ENCODE measurements around the gene IFNK.
A peak's percentile ranks its signal among the peaks of the same experiment; 100 is the strongest.

Gene IFNK

GRCh38 chr9:27514551-27514950 lies 9.5 kb upstream of the IFNK start:
- DNase-seq = no peak

DNA sequence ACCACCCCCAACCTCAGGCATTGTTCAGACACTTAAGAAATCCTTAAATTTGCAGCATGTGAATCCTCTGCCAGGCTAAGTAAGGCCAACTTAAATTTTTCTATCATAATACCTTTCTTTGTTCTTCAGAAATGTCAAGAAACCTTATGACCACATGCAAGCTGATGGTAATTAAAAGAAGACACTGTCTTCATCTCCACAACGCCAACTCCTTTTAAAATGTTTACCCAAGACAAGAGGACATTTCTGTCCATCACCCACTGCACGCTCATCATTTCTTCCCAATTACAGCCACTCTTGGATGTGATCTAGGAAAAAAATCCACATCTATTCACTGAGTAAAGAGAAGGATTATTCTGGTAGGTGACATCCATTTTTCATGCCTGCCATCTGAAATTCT lies 6.1 kb upstream of the IFNK start:
- no peak for DNase-seq

DNA sequence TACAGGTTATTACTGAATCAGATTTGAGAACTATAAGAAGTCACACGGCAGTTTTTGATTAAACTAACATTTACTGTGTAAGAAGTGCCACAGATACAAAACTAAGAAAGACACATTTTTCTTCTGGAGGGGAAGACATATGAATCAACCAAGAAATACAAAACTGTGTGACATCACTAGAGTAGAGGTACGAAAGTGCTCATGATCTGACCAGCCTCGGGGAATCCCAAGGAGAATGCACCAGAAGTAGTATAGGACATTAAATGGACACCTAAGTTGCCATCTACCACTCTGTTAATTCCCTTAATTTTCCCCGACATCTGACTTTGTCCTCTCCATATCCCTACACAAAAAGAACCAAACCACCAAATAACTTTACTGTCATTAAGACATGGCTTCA lies 5.3 kb upstream of the IFNK start:
- DNase-seq = no peak

DNA sequence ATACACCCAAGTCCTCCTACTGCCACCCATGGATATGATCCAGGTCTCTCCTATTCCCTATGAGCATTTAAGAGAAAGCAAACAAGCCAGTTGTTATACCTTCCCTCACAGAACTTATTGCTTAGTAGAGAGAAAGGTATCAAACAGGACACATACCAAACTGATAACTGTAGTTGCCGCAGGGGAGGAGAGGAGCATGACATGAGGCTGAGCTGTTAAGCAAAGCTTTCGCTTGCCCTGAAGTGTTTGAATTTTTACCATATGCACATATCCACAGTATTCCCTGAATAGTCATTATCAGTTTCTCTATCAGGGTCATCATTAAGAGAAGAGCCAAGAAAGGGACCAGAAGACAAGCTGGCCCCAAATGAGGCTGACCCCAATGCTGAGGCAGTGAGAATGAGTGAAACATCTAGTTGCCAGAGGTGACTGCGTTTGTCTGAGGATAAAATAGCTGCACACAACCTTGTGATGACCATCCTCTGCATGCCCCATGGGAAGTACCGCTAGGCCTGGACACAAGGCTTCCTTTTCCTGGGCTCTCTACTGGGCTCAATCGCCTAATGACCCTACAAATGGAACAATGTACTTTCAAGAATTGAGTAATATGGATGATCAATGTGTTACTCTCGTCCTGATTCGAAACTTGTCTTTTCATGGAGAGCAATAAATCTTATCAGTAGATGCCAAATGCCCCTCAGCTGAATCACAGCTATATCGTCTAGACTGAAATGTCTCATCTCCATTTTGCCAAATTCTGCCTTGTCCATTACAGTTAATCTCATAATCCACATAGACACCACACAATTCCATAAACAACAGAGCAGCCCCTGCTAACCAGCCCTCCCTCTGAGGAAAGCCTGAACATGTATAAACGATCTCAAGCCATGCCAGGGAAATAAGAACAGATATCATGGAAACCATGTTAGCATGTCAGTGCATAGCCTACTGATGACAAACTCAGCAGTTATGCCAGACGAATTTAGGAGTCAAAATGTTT lies 4.3 kb upstream of the IFNK start:
- DNase-seq = no peak

- no peak for DNase-seq
Measured at GRCh38 chr9:27520986-27521385, 3.1 kb upstream of the IFNK start.

- DNase-seq = no peak
Measured at GRCh38 chr9:27523141-27523540, 949 bp upstream of the IFNK start.

- DNase-seq = peak in 6 of 14 donors; percentile 45 to 73 (median 66)
Measured at GRCh38 chr9:27527702-27528075, 3.6 kb downstream of the IFNK start.

DNA sequence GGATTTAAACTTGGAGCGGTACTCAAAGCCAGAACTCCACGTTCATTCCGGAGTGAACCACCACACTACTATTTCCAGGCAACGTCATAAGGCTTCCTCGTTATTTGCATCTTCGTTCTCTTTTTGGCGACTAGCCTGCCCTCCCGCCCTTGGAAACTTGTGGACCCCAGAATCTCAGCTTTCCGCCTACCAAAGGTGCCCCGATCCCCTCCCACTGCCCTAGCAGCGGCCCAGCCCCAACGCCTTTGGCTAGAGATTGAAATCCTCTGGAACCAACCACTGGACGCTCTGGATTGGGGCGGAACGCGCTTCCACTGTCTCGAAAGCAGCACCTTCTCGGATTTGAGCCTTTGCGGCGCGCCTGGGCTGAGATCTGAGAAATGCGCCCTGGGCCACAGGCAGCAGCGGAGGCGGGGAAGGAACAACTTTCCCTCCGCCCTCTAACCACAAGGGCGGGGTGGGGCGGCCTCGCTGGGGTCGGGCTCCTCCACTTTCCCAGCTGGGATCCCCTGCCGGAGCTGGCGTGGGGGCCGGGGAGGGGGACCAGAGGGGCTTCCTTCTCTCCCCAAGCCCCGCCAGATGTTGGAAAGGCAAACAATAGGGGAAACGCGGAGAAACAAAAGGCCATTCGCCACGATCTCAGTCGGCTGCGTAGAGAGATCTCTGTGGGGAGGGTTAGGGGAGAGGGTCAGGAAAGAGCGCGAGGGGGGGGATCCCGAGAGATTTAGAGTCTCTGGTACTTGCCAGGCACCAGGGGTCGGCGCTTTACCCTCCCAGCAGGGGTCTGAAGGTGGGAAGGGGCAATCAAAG lies 4.2 kb downstream of the IFNK start:
- peak in 12 of 14 donors; percentile 39 to 82 (median 73) for DNase-seq

GRCh38 chr9:27528886-27529315 lies 4.8 kb downstream of the IFNK start:
- peak in 8 of 14 donors; percentile 47 to 82 (median 70) for DNase-seq

DNA sequence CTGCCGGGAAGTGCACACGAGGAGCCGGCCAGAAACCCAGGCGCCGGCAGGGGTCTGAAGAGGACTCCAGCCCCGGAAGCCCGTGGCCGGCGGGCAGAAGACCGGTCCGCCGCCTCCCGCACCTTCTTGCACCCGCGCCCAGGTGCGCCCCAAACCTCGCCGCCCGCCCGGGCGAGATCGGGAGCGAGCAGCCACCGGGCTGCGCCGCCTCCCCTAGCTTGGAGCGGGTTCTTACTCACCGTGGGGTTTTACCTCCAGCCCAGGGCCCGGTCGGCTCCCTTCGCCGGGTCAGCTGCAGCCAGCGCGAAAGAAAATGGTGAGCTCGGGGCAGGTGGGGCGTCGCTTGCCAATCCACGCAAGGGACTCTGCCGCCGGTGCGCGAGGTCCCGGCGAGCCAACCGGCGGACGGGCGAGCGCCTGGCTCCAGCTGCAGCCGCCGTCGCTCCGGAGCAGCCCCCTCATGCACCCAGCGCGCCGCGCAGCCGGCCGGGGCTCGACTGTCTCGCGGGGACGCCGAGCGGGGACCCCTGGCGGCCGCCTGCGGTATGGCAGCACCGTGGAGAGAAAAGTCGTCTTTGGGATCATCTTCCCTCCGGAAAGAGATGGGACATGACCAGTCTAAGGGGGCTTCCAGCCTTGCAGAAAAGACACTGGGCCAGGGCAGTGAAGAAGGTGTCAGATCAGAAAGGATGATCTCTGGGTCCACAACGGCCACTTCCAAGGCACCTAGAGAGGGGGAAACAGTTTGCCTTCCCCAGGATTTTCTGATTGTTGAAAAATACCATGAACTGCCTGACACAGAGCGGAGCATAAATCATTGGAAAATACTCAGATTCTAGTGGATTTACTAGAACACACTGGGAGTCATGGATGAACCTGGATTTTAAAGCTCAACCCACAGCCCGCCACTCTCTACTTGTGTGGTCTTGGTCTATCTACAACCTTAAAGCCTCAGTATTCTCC lies 5.5 kb downstream of the IFNK start, which contains the start of gene MOB3B:
MOB3B (minus strand) TSS at position 499 of the 963 bp plus-strand sequence. CDS start 74,264 bp downstream, outside the sequence.
- peak in 13 of 14 donors; percentile 46 to 92 (median 78) for DNase-seq

DNA sequence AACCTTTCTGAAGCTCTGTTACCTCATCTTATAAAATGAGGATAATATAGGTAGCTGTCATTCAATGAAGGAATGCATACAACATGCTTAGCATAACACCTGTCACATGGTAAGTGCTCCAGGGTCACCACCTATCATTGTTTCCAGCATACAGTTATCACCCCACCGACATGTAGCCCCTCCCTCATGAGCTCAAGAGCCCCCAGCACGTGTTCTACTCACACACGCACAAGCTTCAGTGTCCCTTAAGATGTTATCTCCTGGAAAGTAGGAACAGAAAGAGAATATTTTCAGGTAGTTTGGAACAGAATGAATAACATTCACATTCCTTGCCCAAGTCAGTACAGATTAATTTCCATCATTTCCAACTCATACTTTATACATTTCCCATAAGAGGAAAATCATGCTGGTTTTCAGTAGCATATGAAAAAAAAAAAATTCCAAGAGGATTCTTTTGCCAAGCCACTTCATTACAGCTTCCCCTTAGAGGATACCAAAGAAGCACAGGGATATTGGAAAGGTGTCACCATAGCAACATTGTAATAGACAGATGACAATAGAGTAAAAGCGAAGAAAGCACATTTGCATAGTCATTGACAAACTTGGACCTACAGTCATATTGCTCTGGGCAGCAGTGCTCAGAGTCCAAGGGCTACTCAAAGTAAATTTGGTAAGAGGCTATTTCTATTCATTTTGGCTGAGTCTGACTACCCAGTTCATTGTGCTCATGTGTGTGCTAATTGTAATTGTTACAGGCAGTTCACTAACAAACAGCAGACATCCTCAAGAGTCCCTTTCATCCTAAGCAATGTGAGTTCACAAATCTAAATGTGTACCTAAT lies 7.0 kb downstream of the IFNK start:
- no peak for DNase-seq

DNA sequence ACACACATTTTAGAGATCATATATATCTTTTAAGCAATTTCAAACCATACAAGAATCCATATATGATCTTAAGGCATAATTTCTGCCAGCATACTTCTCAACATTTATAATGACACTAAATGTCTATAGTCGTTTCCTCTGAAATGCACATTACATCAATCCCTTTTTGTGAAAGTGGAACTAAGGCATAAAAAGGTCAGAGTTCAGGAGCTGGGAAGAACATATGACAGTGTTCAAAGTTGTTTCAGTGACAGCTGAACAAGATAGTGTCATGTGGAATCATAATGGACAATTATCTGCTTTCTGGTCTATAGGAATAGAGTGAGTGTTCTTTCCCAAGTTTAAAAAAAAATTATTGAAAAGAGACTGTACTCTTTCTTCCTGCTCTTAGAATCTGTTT lies 8.0 kb downstream of the IFNK start:
- no peak for DNase-seq

DNA sequence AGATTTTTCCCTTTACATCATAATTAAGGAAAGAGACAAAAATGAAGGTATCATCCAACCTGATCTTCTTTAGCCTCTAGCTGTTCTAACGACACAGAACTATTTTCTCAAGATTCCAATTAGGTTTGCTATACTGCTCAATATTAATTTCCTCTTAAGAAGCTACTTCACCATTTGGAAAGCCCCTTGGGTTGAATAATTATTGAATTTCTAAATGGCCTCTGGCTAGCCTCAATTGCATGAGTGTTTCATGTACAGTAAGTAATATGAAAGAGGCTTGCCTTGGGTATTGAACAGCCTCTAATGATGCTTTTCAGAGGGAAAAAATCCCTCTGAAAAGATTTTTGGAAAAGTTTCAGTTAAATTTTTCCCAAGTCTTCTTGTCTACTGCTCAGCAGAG lies 9.2 kb downstream of the IFNK start:
- DNase-seq = no peak

DNA sequence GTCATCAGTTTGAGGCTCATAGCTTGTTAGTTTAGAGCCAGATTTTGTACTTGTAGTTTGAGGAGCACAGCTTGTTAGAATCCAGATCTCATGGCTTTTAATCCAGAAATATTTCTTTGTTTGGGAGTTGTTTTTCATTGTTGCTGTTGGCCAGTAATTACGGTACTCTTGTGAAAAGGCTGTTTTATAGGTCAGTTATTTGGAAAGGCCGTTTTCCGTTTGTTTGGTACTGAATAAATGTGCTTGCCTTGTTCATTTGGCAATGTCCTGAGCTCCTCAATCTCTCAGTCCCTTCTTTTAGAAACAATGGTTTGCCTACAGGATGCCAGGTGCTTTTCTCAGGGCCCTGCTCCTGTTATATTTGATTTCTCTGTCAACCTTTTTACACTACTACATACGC lies 10.0 kb downstream of the IFNK start:
- peak in 1 of 14 donors; percentile 49 for DNase-seq

DNA sequence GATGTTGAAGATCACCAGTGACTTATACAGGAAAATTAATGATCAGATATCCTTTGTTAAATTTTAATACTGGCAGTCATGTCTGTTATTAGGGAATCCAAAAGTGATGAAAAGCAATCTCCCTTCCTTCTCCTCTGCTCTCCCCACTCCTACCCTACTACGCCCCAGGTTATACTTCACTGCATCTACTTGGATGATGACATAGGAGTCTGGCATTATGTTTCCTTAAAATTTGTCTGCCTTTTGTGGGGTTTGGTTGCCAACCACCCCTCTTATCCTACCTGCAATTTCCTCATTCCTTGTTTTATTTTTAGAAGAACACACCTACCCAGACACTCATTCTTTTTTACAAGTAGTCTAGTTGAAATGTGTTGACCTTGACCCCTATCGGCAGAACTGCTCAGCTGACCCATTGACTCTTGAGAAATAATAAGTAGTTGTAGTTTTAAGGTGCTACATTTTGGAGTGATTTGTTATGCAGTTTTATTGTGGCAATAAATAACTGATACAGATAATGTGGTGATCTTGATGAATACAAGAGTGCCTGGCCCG lies 10.6 kb downstream of the IFNK start:
- no peak for DNase-seq

DNA sequence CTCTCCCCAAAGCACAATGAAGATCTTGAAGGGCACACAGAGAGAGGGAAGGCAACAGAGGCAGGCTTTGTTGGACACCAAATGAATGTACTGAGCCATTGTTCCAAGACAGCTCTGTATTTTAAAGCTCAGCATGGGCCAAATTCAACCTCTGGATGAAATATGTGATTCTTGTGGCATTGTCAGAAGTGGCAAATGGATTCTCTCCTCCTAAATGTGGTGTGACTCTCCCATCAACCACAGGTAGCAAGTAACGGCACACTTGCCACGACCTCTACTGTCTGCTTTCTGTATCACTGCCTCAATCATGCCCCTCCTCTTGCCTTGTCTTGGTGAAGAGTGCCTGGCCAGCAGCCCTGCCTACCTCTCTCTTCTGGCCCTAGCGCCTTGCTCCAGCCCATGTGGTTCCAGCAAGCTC lies 11.6 kb downstream of the IFNK start:
- peak in 7 of 14 donors; percentile 37 to 66 (median 50) for DNase-seq

GRCh38 chr9:27536168-27536567 lies 12.1 kb downstream of the IFNK start:
- DNase-seq = no peak

- peak in 1 of 14 donors; percentile 4 for DNase-seq
Measured at GRCh38 chr9:27537027-27537435, 12.9 kb downstream of the IFNK start.

DNA sequence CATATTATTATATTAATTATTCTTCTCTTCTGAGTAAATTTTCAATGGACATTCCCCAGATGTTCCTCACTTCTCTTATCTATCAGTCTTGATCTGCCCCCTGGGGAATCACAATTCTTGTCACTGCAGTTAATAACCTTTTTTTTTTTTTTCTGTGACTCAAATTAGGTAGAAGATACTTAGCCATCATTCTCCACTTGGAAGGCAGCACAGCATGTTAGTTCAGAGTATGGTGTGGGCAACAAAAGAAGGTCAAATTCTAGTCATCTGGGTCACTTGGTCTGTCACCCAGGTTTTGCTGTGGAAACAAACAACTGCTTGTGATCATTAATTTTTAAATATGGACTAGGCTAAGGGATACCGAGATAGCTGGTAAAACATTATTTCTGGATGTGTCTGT lies 13.7 kb downstream of the IFNK start:
- no peak for DNase-seq

DNA sequence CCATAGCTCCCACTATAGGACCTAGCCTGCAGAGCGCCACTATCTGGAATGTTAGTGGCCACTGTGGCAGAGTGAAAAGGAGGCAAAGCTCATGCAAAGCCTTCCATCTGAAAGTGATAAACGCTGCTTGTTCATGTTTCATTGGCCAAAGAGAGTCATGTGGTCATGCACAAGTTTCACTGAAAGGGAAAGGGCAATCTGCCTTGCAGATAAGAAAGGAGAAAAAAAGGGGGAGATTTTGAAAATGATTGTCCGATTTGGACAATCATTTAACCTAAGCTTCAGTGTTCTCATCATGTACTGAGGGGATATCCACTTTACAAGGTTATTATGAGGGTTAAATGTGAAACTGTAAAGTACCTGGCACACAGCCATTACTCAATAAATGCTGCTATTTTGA lies 14.6 kb downstream of the IFNK start:
- DNase-seq = no peak

Data from C1 segment of cervical spinal cord (tissue), 14 donors.